ENCODE measurements around the gene IGSF9. TPM values are rescaled to one million over a fixed set of nuclear protein-coding genes. Genes with fewer than 3 reads are reported as not detected.

Gene IGSF9
- polyA plus RNA-seq, 1 experiment = not detected

DNA sequence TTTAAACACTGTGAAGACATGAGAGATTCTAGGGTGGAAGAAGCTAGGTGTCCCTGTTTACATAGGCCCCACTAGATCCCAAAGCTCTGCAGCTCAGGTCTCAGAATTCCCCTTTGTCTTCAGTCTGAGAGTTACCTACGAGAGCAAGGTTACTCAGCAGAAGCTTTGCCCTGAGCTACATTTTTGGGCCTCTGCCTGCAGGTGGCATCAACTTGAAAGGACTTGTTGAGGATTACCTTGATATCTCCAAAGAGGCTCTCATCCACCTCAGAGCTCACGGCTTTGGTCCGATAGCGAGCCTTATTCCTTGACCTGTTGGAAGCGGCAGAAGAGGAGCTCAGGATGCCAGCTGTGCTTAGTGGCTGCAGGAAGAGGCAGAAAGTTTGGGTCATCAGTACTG is 52.5 kb downstream of the IGSF9 start:
- no peaks in the 10 kb centered on the region for H3K36me3 ChIP-seq (ENCODE audit: control insufficient read depth, insufficient read depth, low read length)
- no peak overlapping the region for H3K4me3 ChIP-seq (ENCODE audit: low read depth, low read length)
- TF ChIP-seq, protein P1, sequence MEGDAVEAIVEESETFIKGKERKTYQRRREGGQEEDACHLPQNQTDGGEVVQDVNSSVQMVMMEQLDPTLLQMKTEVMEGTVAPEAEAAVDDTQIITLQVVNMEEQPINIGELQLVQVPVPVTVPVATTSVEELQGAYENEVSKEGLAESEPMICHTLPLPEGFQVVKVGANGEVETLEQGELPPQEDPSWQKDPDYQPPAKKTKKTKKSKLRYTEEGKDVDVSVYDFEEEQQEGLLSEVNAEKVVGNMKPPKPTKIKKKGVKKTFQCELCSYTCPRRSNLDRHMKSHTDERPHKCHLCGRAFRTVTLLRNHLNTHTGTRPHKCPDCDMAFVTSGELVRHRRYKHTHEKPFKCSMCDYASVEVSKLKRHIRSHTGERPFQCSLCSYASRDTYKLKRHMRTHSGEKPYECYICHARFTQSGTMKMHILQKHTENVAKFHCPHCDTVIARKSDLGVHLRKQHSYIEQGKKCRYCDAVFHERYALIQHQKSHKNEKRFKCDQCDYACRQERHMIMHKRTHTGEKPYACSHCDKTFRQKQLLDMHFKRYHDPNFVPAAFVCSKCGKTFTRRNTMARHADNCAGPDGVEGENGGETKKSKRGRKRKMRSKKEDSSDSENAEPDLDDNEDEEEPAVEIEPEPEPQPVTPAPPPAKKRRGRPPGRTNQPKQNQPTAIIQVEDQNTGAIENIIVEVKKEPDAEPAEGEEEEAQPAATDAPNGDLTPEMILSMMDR (IDR thresholded peaks at IDR 0.05; ENCODE audit: insufficient read depth, low read depth, low read length) = no peak
- CTCF ChIA-PET = interaction anchor here (0.6 to 15.0 kb wide), 25 partner anchors 8 to 1409 kb away, joined by 3 to 590 read pairs (median 4); partner anchors contain the start of genes DUSP23 and FCRL6
- H3K27me3 ChIP-seq (ENCODE audit: control insufficient read depth, insufficient read depth, low read length) = no peaks in the 10 kb centered on the region
- POLR2A ChIA-PET = no interaction called here
- DNase-seq (ENCODE audit: low read depth) = no peak

DNA sequence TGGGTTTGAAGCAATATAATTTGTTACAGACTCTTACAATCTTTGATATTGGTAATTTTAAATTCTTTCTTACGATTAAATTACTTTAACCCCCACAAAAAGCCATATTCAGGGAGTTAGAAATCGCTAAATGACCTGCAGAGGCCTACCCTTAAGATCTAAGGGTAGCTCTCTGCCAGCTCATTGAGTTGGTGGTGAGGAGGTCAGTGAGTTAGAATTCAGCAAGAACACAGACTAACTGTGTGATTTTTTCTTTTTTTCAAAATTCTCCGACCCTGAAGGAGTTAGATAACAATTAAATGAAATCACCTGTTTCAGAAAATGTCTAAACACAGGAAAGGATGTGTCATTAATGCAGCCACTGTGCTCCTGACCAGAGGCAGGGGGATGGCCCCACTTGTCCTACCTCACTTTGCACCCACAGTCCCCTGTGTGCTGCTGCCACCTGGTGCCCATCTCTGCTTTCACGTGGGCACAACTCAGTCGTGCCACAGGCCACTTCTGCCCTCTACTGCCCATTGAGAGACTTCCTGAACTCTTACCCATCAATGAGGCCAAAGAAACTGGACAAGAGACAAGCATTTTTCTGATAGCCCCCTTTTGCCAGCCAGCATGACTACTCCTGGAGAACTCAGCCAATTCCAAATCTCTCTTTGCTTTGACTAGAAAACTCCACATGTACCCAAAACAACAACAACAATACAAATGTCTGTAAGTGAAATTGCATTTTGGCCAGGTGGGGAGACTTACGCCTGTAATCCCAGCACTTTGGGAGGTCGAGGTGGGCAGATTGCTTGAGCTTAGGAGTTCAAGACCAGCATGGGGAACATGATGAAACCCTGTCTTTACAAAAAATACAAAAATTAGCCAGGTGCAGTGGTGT is 53.9 kb downstream of the IGSF9 start:
- CTCF ChIA-PET = interaction anchor here (0.6 to 15.0 kb wide), 48 partner anchors 9 to 798 kb away, joined by 3 to 590 read pairs (median 5); partner anchors contain the start of genes DUSP23, FCRL6 and SLAMF8
- no peaks in the 10 kb centered on the region for H3K36me3 ChIP-seq (ENCODE audit: control insufficient read depth, insufficient read depth, low read length)
- H3K4me3 ChIP-seq (ENCODE audit: low read depth, low read length) = no peak overlapping the region
- DNase-seq (ENCODE audit: low read depth) = peak; percentile 50
- TF ChIP-seq, protein P1 (IDR thresholded peaks at IDR 0.05; ENCODE audit: insufficient read depth, low read depth, low read length) = peak; percentile 97
- POLR2A ChIA-PET = no interaction called here
- H3K27me3 ChIP-seq (ENCODE audit: control insufficient read depth, insufficient read depth, low read length) = no peaks in the 10 kb centered on the region

DNA sequence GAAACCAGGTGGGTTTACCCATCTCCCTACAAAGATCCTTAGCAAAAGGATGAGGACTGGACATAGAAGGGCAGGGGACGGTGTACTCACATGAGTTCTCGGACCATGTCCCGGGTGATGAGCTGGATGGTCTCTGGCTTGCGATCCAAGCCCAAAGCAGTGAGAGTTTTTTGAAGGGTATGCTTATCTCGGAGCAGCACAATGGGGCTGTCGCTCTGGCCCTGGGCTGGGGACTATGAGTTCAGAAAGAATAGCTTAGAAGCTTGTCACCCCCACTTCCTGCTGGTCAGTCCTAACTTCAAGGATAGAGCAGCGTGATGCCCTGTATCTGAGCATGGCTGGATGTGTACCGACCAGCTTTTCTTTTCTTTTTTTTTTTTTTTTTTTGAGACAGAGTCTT is 55.0 kb downstream of the IGSF9 start:
- CTCF ChIA-PET = interaction anchor here (0.9 to 15.0 kb wide), 26 partner anchors 9 to 758 kb away, joined by 3 to 590 read pairs (median 6); partner anchors contain the start of genes DUSP23, FCRL6 and SLAMF8
- TF ChIP-seq, protein P1 (IDR thresholded peaks at IDR 0.05; ENCODE audit: insufficient read depth, low read depth, low read length) = no peak
- POLR2A ChIA-PET = interaction anchor here (0.7 to 1.1 kb wide), 3 partner anchors 29 to 220 kb away, joined by 4 to 9 read pairs (median 5); no protein-coding TSS in a partner anchor
- no peak for DNase-seq (ENCODE audit: low read depth)
- no peaks in the 10 kb centered on the region for H3K27me3 ChIP-seq (ENCODE audit: control insufficient read depth, insufficient read depth, low read length)
- no peaks in the 10 kb centered on the region for H3K36me3 ChIP-seq (ENCODE audit: control insufficient read depth, insufficient read depth, low read length)
- H3K4me3 ChIP-seq (ENCODE audit: low read depth, low read length) = no peak overlapping the region

DNA sequence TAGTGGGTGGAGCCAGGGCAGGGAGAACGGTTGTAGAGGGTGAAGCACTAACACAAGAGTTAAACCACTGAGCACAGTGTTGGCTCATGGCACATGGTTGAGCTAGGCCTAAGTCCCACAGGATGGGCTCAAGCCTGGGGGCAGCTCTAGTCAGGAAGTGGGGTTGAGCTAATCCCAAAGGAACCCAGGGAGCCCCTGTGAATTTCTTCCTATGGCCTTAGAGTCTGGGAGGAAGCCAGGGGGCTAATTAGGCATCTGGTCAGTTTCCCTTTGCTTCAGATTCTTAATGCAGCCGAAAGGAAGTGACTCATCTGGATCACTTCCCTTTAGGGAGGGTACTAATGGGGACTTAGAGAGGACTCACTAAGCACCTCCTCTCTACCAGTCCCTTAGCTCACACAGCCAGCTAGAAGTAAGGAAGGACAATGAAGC is 55.6 kb downstream of the IGSF9 start:
- POLR2A ChIA-PET = interaction anchor here (0.7 to 1.1 kb wide), 3 partner anchors 29 to 219 kb away, joined by 4 to 9 read pairs (median 5); no protein-coding TSS in a partner anchor
- peak; percentile 88 for DNase-seq (ENCODE audit: low read depth)
- H3K4me3 ChIP-seq (ENCODE audit: low read depth, low read length) = no peak overlapping the region
- CTCF ChIA-PET = interaction anchor here (1.0 to 15.0 kb wide), 14 partner anchors 8 to 729 kb away, joined by 3 to 590 read pairs (median 12); partner anchors contain the start of genes DUSP23 and FCRL6
- no peaks in the 10 kb centered on the region for H3K36me3 ChIP-seq (ENCODE audit: control insufficient read depth, insufficient read depth, low read length)
- TF ChIP-seq, protein P1 (IDR thresholded peaks at IDR 0.05; ENCODE audit: insufficient read depth, low read depth, low read length) = no peak
- no peaks in the 10 kb centered on the region for H3K27me3 ChIP-seq (ENCODE audit: control insufficient read depth, insufficient read depth, low read length)

DNA sequence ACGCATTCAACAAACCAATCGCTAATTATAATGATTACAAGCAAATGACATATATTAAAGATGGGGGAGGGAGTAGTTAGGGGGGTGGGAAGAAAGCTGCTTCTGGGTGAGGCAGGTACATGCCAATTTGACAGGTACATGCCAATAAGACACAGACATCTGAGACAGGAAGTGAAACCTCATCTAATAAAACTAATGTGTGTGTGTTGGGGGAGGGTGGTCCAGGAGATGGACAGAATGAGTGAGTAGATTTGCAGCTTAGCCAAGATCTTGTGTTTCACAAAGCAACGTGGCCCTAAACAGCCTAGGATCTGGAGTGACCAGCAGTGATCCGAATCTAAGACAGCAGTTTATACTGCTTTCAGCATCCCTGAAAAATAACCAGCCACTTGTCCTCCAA is 56.2 kb downstream of the IGSF9 start:
- ChIA-PET POLR2A (interaction anchor here (1.1 kb wide), 1 partner anchor 90 kb away, joined by 9 read pairs; no protein-coding TSS in a partner anchor), CTCF (interaction anchor here (0.6 to 15.0 kb wide), 12 partner anchors 7 to 1867 kb away, joined by 3 to 590 read pairs (median 12); partner anchors contain the start of genes DUSP23 and FCRL6)
- no peak for DNase-seq (ENCODE audit: low read depth)

More for the DNA sequence above, 56.2 kb downstream of the IGSF9 start:
- TF ChIP-seq, protein P1 (IDR thresholded peaks at IDR 0.05; ENCODE audit: insufficient read depth, low read depth, low read length) = no peak
- no peaks in the 10 kb centered on the region for H3K36me3 ChIP-seq (ENCODE audit: control insufficient read depth, insufficient read depth, low read length)
- H3K4me3 ChIP-seq (ENCODE audit: low read depth, low read length) = no peak overlapping the region
- H3K27me3 ChIP-seq (ENCODE audit: control insufficient read depth, insufficient read depth, low read length) = no peaks in the 10 kb centered on the region

All from BJ (cell line).